HCT116 (cell line): ENCODE measurements around the gene CDKAL1. TPM values are rescaled to one million over a fixed set of nuclear protein-coding genes. Genes with fewer than 3 reads are reported as not detected.

Experiments used
- ATAC-seq: fragments of 200-7000 bp; cut with Tn5 transposase; 2 replicates; pipeline ENCODE4 v1.9.1; 2020; ENCODE audit warnings: mild to moderate bottlenecking, moderate library complexity
- BruUV-seq: library from RNA; stranded (reverse); fragments of 400-500 nt; replicated peaks from 2 replicates; lab custom pipeline; 2021; lab: Mats Ljungman, UMichigan
- CTCF ChIA-PET: fragments of 300-600 bp; sonication (Branson Sonifier 250); formaldehyde crosslinking; loops from one replicate; lab custom pipeline; 2021; ENCODE audit warnings: antibody characterized with exemption; lab: Charles Lee
- POLR2A ChIA-PET: fragments of 300-600, 350-600 bp; sonication (Branson Sonifier 250); formaldehyde crosslinking; loops from one replicate; lab custom pipeline; 2021; ENCODE audit warnings: antibody characterized with exemption; lab: Charles Lee
- RAD21 ChIA-PET, 2 experiments: fragments of 300-600 bp; sonication (Branson Sonifier 250); formaldehyde crosslinking; loops; one replicate each; lab custom pipeline; 2023; ENCODE audit warnings: low total read pairs in 2 of 2; ENCODE audit not compliant: uncharacterized antibody in 2 of 2, unreplicated experiment in 2 of 2, low non-redundant PET in 1 of 2; lab: Charles Lee
- DNase-seq: peaks from one replicate; pipeline ENCODE4 v3.0.0-alpha.2; 2010; ENCODE audit warnings: low read depth, low spot score
- H2AFZ ChIP-seq: fragments of 200-600 bp; shearing (Covaris generic), sonication (generic); 2 replicates; pipeline ENCODE4 v1.6.1; 2017; ENCODE audit warnings: low read depth, mixed run types, mixed read lengths, antibody characterized with exemption, low read length; ENCODE audit not compliant: poor library complexity, severe bottlenecking
- H3K27ac ChIP-seq: 2 replicates; pipeline ENCODE4 v1.5.1; 2012; ENCODE audit warnings: low read depth, low read length
- H3K27me3 ChIP-seq: fragments of 200-600 bp; sonication (generic); 2 replicates; pipeline ENCODE4 v1.6.1; 2016; ENCODE audit warnings: mixed run types, low read length, mixed read lengths; ENCODE audit not compliant: insufficient read depth
- H3K36me3 ChIP-seq, 2 experiments: fragments of 200-500 bp in 1 of 2; fragments of 200-600 bp in 1 of 2; sonication (Bioruptor generic) in 1 of 2; sonication (generic) in 1 of 2; 2 replicates each; pipeline versions ENCODE4 v1.5.1 to v1.6.1; 2014 to 2016; ENCODE audit warnings: low read length in 2 of 2, inconsistent platforms in 1 of 2, mixed read lengths in 1 of 2, mixed run types in 1 of 2; ENCODE audit not compliant: insufficient read depth in 2 of 2, control insufficient read depth in 1 of 2
- H3K4me1 ChIP-seq, 2 experiments: fragments of 200-600 bp in 1 of 2; sonication (generic) in 1 of 2; 2 replicates each; pipeline versions ENCODE4 v1.5.1 to v1.6.1; 2012 to 2017; ENCODE audit warnings: low read length in 2 of 2, inconsistent platforms in 1 of 2, mild to moderate bottlenecking in 1 of 2, mixed read lengths in 1 of 2, mixed run types in 1 of 2, moderate library complexity in 1 of 2; ENCODE audit not compliant: insufficient read depth in 2 of 2, control insufficient read depth in 1 of 2
- H3K4me2 ChIP-seq: fragments of 200-600 bp; sonication (generic); 2 replicates; pipeline ENCODE4 v1.6.1; 2017; ENCODE audit warnings: mixed run types, low read length, mixed read lengths
- H3K4me3 ChIP-seq, 2 experiments: fragments of 200-600 bp in 1 of 2; sonication (generic) in 1 of 2; replicated peaks in 1 of 2; 2 replicates each; pipeline ENCODE4 v1.5.1; 2011 to 2016; ENCODE audit warnings: low read length in 2 of 2, control low read depth in 1 of 2, low read depth in 1 of 2, mild to moderate bottlenecking in 1 of 2, mixed read lengths in 1 of 2, mixed run types in 1 of 2
- H3K79me2 ChIP-seq: fragments of 200-600 bp; sonication (generic); 2 replicates; pipeline ENCODE4 v1.6.1; 2017; ENCODE audit warnings: mild to moderate bottlenecking, mixed run types, low read length, moderate library complexity, mixed read lengths; ENCODE audit not compliant: insufficient read depth
- H3K9ac ChIP-seq: fragments of 200-600 bp; sonication (generic); 2 replicates; pipeline ENCODE4 v1.6.1; 2016; ENCODE audit warnings: low read length, mixed read lengths
- H3K9me2 ChIP-seq: fragments of 200-600 bp; sonication (generic), shearing (Covaris generic); 2 replicates; pipeline ENCODE4 v1.6.1; 2017; ENCODE audit warnings: mixed run types, mild to moderate bottlenecking, moderate library complexity; ENCODE audit not compliant: insufficient read depth
- H3K9me3 ChIP-seq, 2 experiments: fragments of 200-500 bp in 1 of 2; fragments of 200-600 bp in 1 of 2; sonication (Bioruptor generic) in 1 of 2; sonication (generic) in 1 of 2; 2 replicates each; pipeline ENCODE4 v1.6.1; 2014 to 2017; ENCODE audit warnings: low read length in 2 of 2, mixed read lengths in 2 of 2, inconsistent platforms in 1 of 2, low read depth in 1 of 2, mild to moderate bottlenecking in 1 of 2, mixed run types in 1 of 2, moderate library complexity in 1 of 2; ENCODE audit not compliant: control insufficient read depth in 1 of 2, insufficient read depth in 1 of 2
- H4K20me1 ChIP-seq: fragments of 200-600 bp; sonication (generic), shearing (Covaris generic); 2 replicates; pipeline ENCODE4 v1.6.1; 2017; ENCODE audit warnings: mixed run types, mild to moderate bottlenecking, moderate library complexity; ENCODE audit not compliant: insufficient read depth
- EZH2 ChIP-seq: fragments of 200-600 bp; sonication (generic); IDR thresholded peaks from 2 replicates; pipeline ENCODE4 v1.6.1; 2017; ENCODE audit warnings: antibody characterized with exemption, mixed run types
- REST ChIP-seq: IDR thresholded peaks from 2 replicates; pipeline ENCODE4 v1.6.1; 2012; ENCODE audit warnings: low read depth
- SP1 ChIP-seq: IDR thresholded peaks from 2 replicates; pipeline ENCODE4 v1.6.1; 2012; ENCODE audit warnings: low read depth
- ZBTB33 ChIP-seq: IDR thresholded peaks from 2 replicates; pipeline ENCODE4 v1.6.1; 2011; ENCODE audit warnings: mild to moderate bottlenecking, low read length, moderate library complexity; ENCODE audit not compliant: insufficient replicate concordance; ENCODE audit errors: extremely low read depth
- intact Hi-C: fragments of 100-400 bp; cut with micrococcal nuclease; formaldehyde crosslinking; loops from 2 replicates; pipeline ENCODE4 v1.10.0; 2022
- total RNA-seq: library from RNA; stranded (reverse); gene quantifications from one replicate; pipeline ENCODE4 v1.2.1, GENCODE V29; 2021; ENCODE audit not compliant: unreplicated experiment

Gene CDKAL1
- total RNA-seq, 1 experiment from 2014 or later = 14.9 TPM

- H3K9me3 ChIP-seq = no peaks in the 10 kb centered on the region
- peaks cover 0 to 3% of the 10 kb centered on the region in 2 experiments; a peak in 1 of 4 replicates for H3K4me1 ChIP-seq
- H3K9ac ChIP-seq = no peak overlapping the region
- intact Hi-C loops = no loop called here
- no peaks in the 10 kb centered on the region for H3K27me3 ChIP-seq
- H3K4me2 ChIP-seq = no peak overlapping the region
- H3K27ac ChIP-seq = no peak overlapping the region
- no peak overlapping the region for H3K4me3 ChIP-seq
- no peak for DNase-seq
- ChIA-PET RAD21 (no interaction called here), POLR2A (no interaction called here), CTCF (no interaction called here)
- TF ChIP-seq SP1 = no peak
- no peak for TF ChIP-seq ZBTB33
- no peak for TF ChIP-seq EZH2
- TF ChIP-seq REST = no peak
- H3K79me2 ChIP-seq = no peaks in the 10 kb centered on the region
- BruUV-seq = no TSS peak
- ATAC-seq = no peak
- H3K9me2 ChIP-seq = no peaks in the 10 kb centered on the region
- H4K20me1 ChIP-seq = no peaks in the 10 kb centered on the region
- no peaks in the 10 kb centered on the region for H3K36me3 ChIP-seq
- no peak overlapping the region for H2AFZ ChIP-seq
These were observed 302.9 kb downstream of the CDKAL1 start for GRCh38 chr6:20837189-20837588.
